B cell (primary cell): Measurements from ENCODE around the gene ADGRF5. TPM values are rescaled to one million over a fixed set of nuclear protein-coding genes. Genes with fewer than 3 reads are reported as not detected.

Experiments used
- ATAC-seq: fragments of 200-7000 bp; cut with Tn5 transposase; one replicate; pipeline ENCODE4 v1.10.0; 2021; ENCODE audit warnings: low read depth, mild to moderate bottlenecking, moderate number of reproducible peaks, moderate library complexity
- CTCF ChIA-PET: fragments of 350-600 bp; sonication (Branson Sonifier 250); formaldehyde crosslinking; loops from one replicate; lab custom pipeline; 2021; ENCODE audit warnings: antibody characterized with exemption, inconsistent platforms; lab: Charles Lee
- POLR2A ChIA-PET: fragments of 350-600 bp; sonication (Branson Sonifier 250); formaldehyde crosslinking; loops from one replicate; lab custom pipeline; 2021; ENCODE audit warnings: antibody characterized with exemption; lab: Charles Lee
- DNase-seq: peaks from one replicate; pipeline ENCODE4 v3.0.0; 2013
- H2AFZ ChIP-seq: 2 replicates; pipeline ENCODE4 v1.6.1; 2012; ENCODE audit warnings: mild to moderate bottlenecking, low read depth, low read length; ENCODE audit not compliant: insufficient read depth, poor library complexity, severe bottlenecking
- H3K27ac ChIP-seq, 2 donors: 1 replicate in 1 of 2; 2 replicates in 1 of 2; pipeline ENCODE4 v1.5.1; 2012 to 2013; ENCODE audit warnings: low read length in 2 of 2, mild to moderate bottlenecking in 2 of 2, moderate library complexity in 1 of 2
- H3K27me3 ChIP-seq, 4 experiments: fragments of 200-600 bp in 1 of 4; sonication (generic) in 1 of 4; replicated peaks in 1 of 4; 1 replicate in 2 of 4; 2 replicates in 2 of 4; pipeline versions ENCODE4 v1.6.1 to v1.7.0; 2013 to 2016; ENCODE audit warnings: low read length in 3 of 4, mild to moderate bottlenecking in 2 of 4, mixed read lengths in 1 of 4, moderate library complexity in 1 of 4; ENCODE audit not compliant: insufficient read depth in 4 of 4, control insufficient read depth in 3 of 4; ENCODE audit errors: control extremely low read depth in 1 of 4
- H3K36me3 ChIP-seq, 2 experiments: replicated peaks in 1 of 2; 1 replicate in 1 of 2; 2 replicates in 1 of 2; pipeline versions ENCODE4 v1.6.1 to v1.7.1; 2013; ENCODE audit warnings: low read length in 1 of 2; ENCODE audit not compliant: insufficient read depth in 2 of 2, control insufficient read depth in 1 of 2; ENCODE audit errors: control extremely low read depth in 1 of 2, extremely low read depth in 1 of 2
- H3K4me1 ChIP-seq, 2 donors: fragments of 200-600 bp in 1 of 2; sonication (generic) in 1 of 2; 1 replicate in 1 of 2; 2 replicates in 1 of 2; pipeline versions ENCODE4 v1.5.1 to v1.6.1; 2013 to 2017; ENCODE audit warnings: low read length in 2 of 2; ENCODE audit not compliant: control insufficient read depth in 2 of 2, insufficient read depth in 2 of 2
- H3K4me2 ChIP-seq: replicated peaks from 2 replicates; pipeline ENCODE3; 2012; ENCODE audit warnings: mild to moderate bottlenecking, low read depth, low read length; ENCODE audit not compliant: poor library complexity, severe bottlenecking
- H3K4me3 ChIP-seq, 5 experiments: fragments of 200-600 bp in 1 of 5; sonication (generic) in 1 of 5; 1 replicate in 3 of 5; 2 replicates in 2 of 5; pipeline versions ENCODE4 v1.5.1 to v1.7.0; 2011 to 2016; ENCODE audit warnings: low read length in 4 of 5, mild to moderate bottlenecking in 4 of 5, low read depth in 2 of 5, control low read depth in 1 of 5, moderate library complexity in 1 of 5; ENCODE audit not compliant: insufficient read depth in 1 of 5; ENCODE audit errors: control extremely low read depth in 1 of 5, extremely low read depth in 1 of 5
- H3K79me2 ChIP-seq: fragments of 200-600 bp; sonication (generic); one replicate; pipeline ENCODE4 v1.6.0; 2016; ENCODE audit warnings: low read length; ENCODE audit not compliant: control insufficient read depth, insufficient read depth
- H3K9ac ChIP-seq: fragments of 200-600 bp; sonication (generic); 2 replicates; pipeline ENCODE4 v1.6.1; 2017; ENCODE audit warnings: mild to moderate bottlenecking, low read length, moderate library complexity
- H3K9me3 ChIP-seq, 3 donors: one replicate each; pipeline versions ENCODE4 v1.6.1 to v1.7.1; 2013; ENCODE audit warnings: low read length in 2 of 3; ENCODE audit not compliant: control insufficient read depth in 2 of 3, insufficient read depth in 1 of 3; ENCODE audit errors: control extremely low read depth in 1 of 3
- H4K20me1 ChIP-seq: 2 replicates; pipeline ENCODE4 v1.6.0; 2012; ENCODE audit warnings: mild to moderate bottlenecking, low read length; ENCODE audit not compliant: insufficient read depth, control insufficient read depth, poor library complexity, severe bottlenecking
- H3K27ac Mint-ChIP-seq: one replicate; pipeline ENCODE4 v1.8.0; 2021; ENCODE audit warnings: mixed read lengths
- H3K27me3 Mint-ChIP-seq: one replicate; pipeline ENCODE4 v1.8.0; 2021; ENCODE audit warnings: mixed read lengths
- H3K4me1 Mint-ChIP-seq: one replicate; pipeline ENCODE4 v1.8.0; 2021; ENCODE audit warnings: mixed read lengths
- H3K4me3 Mint-ChIP-seq: one replicate; pipeline ENCODE4 v1.8.0; 2021; ENCODE audit warnings: mixed read lengths
- H3K9me3 Mint-ChIP-seq: one replicate; pipeline ENCODE4 v1.8.0; 2022; ENCODE audit warnings: mixed read lengths; ENCODE audit not compliant: insufficient read depth
- EZH2 ChIP-seq: IDR thresholded peaks from 2 replicates; pipeline ENCODE4 v1.6.1; 2012; ENCODE audit warnings: borderline replicate concordance, low read depth, mild to moderate bottlenecking, moderate library complexity, low read length; ENCODE audit not compliant: insufficient read depth, poor library complexity, severe bottlenecking
- WGBS: methylation state at CpG from one replicate; pipeline ENCODE4 v1.1.5; 2013; ENCODE audit warnings: missing lambda C conversion rate; ENCODE audit not compliant: insufficient coverage; 5-methylcytosine and 5-hydroxymethylcytosine counted together
- intact Hi-C: fragments of 100-400 bp; cut with micrococcal nuclease; formaldehyde crosslinking; loops from one replicate; pipeline ENCODE4 v1.10.0; 2022
- polyA plus RNA-seq: library from polyadenylated mRNA; depleted of rRNA; stranded (reverse); fragments of >200 nt; gene quantifications from 2 replicates; pipeline ENCODE4 v1.2.3, GENCODE V29; 2012
- total RNA-seq, 2 donors: library from RNA; stranded (reverse); fragments of 120-200 nt in 1 of 2; gene quantifications; 1 replicate in 1 of 2; 2 replicates in 1 of 2; pipeline versions ENCODE4 v1.2.3 to v1.2.4, GENCODE V29; 2013 to 2022
- TF ChIP-seq, protein P1 (sequence below): fragments of 200-600 bp; IDR thresholded peaks from one replicate; pipeline ENCODE4 v1.8.0; 2022; ENCODE audit warnings: antibody characterized with exemption, mild to moderate bottlenecking

ADGRF5 gene
- total and polyA plus RNA-seq, 2 donors (not counting 1 experiment from before 2014, with no cell fraction given) = not detected

GRCh38 chr6:46964716-46965519 is 43.2 kb upstream of the ADGRF5 start:
- Histone ChIP-seq H3K36me3 (no peaks in the 10 kb centered on the region), H4K20me1 (no peaks in the 10 kb centered on the region), H3K27me3 (peaks cover 0 to 3% (median 0%) of the 10 kb centered on the region in 4 experiments), H3K9me3 (no peaks in the 10 kb centered on the region), H3K79me2 (no peaks in the 10 kb centered on the region), H3K4me3 (no peak overlapping the region), H3K27ac (no peak overlapping the region), H2AFZ (no peak overlapping the region), H3K4me2 (no peak overlapping the region), H3K4me1 (no peaks in the 10 kb centered on the region), H3K9ac (no peak overlapping the region)
- H3K27ac Mint-ChIP-seq = no peak overlapping the region
- no peak for DNase-seq
- 70% methylated on average over 8 of the region's 12 CpGs for WGBS
- no peaks in the 10 kb centered on the region for H3K9me3 Mint-ChIP-seq
- H3K27me3 Mint-ChIP-seq = no peaks in the 10 kb centered on the region
- ATAC-seq = no peak
- no peak overlapping the region for H3K4me3 Mint-ChIP-seq
- intact Hi-C loops = no loop called here
- TF ChIP-seq EZH2 = no peak
- TF ChIP-seq, protein P1, sequence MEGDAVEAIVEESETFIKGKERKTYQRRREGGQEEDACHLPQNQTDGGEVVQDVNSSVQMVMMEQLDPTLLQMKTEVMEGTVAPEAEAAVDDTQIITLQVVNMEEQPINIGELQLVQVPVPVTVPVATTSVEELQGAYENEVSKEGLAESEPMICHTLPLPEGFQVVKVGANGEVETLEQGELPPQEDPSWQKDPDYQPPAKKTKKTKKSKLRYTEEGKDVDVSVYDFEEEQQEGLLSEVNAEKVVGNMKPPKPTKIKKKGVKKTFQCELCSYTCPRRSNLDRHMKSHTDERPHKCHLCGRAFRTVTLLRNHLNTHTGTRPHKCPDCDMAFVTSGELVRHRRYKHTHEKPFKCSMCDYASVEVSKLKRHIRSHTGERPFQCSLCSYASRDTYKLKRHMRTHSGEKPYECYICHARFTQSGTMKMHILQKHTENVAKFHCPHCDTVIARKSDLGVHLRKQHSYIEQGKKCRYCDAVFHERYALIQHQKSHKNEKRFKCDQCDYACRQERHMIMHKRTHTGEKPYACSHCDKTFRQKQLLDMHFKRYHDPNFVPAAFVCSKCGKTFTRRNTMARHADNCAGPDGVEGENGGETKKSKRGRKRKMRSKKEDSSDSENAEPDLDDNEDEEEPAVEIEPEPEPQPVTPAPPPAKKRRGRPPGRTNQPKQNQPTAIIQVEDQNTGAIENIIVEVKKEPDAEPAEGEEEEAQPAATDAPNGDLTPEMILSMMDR = no peak
- H3K4me1 Mint-ChIP-seq = no peaks in the 10 kb centered on the region
- POLR2A ChIA-PET = no interaction called here
- CTCF ChIA-PET = no interaction called here

DNA sequence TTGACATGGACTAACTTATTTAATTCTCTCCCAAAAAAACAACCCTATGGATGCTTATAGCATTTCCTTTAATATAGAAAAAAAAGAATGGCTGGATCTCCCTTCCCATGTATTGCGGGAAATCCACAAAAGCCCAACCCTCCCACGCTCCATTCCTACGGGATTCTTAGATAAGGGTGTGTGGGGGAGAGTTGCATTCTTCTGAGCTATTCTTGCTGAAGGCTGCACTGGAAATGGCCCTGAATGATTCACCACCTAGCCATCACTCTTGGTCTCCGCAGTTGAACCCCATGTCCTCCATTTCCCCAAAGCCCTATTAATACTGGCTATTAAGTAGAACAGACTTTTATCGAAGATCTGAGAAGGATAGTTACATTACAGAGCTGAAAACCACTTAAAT is 41.9 kb upstream of the ADGRF5 start:
- intact Hi-C loops = no loop called here
- Histone ChIP-seq H4K20me1 (no peaks in the 10 kb centered on the region), H3K4me3 (no peak overlapping the region), H3K36me3 (no peaks in the 10 kb centered on the region), H3K4me2 (no peak overlapping the region), H3K9me3 (no peaks in the 10 kb centered on the region), H3K27me3 (peaks cover 0 to 3% (median 0%) of the 10 kb centered on the region in 4 experiments), H3K27ac (no peak overlapping the region), H3K9ac (no peak overlapping the region), H3K4me1 (no peaks in the 10 kb centered on the region), H3K79me2 (no peaks in the 10 kb centered on the region), H2AFZ (no peak overlapping the region)
- Mint-ChIP-seq H3K9me3 (no peaks in the 10 kb centered on the region), H3K4me3 (no peak overlapping the region), H3K4me1 (no peaks in the 10 kb centered on the region), H3K27me3 (no peaks in the 10 kb centered on the region), H3K27ac (no peak overlapping the region)
- CTCF ChIA-PET = no interaction called here
- POLR2A ChIA-PET = no interaction called here
- WGBS = 50% methylated on average over 2 of the region's 5 CpGs
- DNase-seq (no peak), ATAC-seq (no peak)
- TF ChIP-seq, protein P1 = no peak
- no peak for TF ChIP-seq EZH2
